ENCODE data around the gene KIAA1755. TPM values are rescaled to one million over a fixed set of nuclear protein-coding genes. Genes with fewer than 3 reads are reported as not detected.

The KIAA1755 gene
- total and polyA plus RNA-seq, 2 donors (not counting 1 experiment from before 2014, with no cell fraction given) = not detected

DNA sequence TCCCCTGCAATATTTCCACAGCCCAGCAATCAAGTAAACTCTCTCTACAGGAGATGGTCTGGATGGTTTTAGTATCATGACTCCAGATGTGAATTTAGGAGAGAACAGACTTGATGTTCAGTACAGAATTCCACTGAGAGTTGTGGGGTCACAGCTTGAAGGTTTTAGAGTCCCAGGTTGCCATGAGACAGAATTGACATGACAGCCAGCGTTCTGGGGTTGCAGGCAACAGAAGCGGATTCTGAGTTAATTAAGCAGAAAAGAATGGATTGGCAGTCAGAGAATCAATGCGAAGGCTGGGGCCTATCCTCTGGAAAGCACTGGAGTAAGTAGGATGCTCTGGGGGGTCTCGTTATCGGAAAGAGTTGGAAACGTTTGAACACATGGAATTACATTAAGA is 2.4 kb upstream of the KIAA1755 start:
- Histone ChIP-seq H3K9me3 (ENCODE audit: control extremely low read depth in 1 of 3, control insufficient read depth in 2 of 3, insufficient read depth in 1 of 3, low read length in 2 of 3) (peaks cover 0 to 5% (median 0%) of the 10 kb centered on the region in 3 donors), H3K36me3 (replicated peaks in 1 of 2; ENCODE audit: control extremely low read depth in 1 of 2, control insufficient read depth in 1 of 2, extremely low read depth in 1 of 2, insufficient read depth in 2 of 2, low read length in 1 of 2) (no peaks in the 10 kb centered on the region), H3K4me2 (replicated peaks; ENCODE audit: low read depth, low read length, poor library complexity, severe bottlenecking) (no peak overlapping the region), H3K27me3 (replicated peaks in 1 of 4; ENCODE audit: control extremely low read depth in 1 of 4, control insufficient read depth in 3 of 4, insufficient read depth in 4 of 4, low read length in 3 of 4) (peaks cover 0 to 34% (median 19%) of the 10 kb centered on the region in 4 experiments), H3K4me1 (ENCODE audit: control insufficient read depth in 2 of 2, insufficient read depth in 2 of 2, low read length in 2 of 2) (no peaks in the 10 kb centered on the region), H3K4me3 (ENCODE audit: control extremely low read depth in 1 of 5, extremely low read depth in 1 of 5, insufficient read depth in 1 of 5, low read depth in 2 of 5, low read length in 4 of 5) (no peak overlapping the region), H3K9ac (ENCODE audit: low read length) (no peak overlapping the region), H2AFZ (ENCODE audit: insufficient read depth, low read depth, low read length, poor library complexity, severe bottlenecking) (no peak overlapping the region), H4K20me1 (ENCODE audit: control insufficient read depth, insufficient read depth, low read length, poor library complexity, severe bottlenecking) (no peaks in the 10 kb centered on the region), H3K27ac (ENCODE audit: low read length in 2 of 2) (no peak overlapping the region), H3K79me2 (ENCODE audit: control insufficient read depth, insufficient read depth, low read length) (no peaks in the 10 kb centered on the region)
- intact Hi-C loops (cut with micrococcal nuclease) = no loop called here
- peaks cover 5% of the 10 kb centered on the region for H3K4me1 Mint-ChIP-seq
- WGBS (ENCODE audit: insufficient coverage) = 100% methylated on average over 1 of the region's 6 CpGs
- DNase-seq = no peak
- no peaks in the 10 kb centered on the region for H3K9me3 Mint-ChIP-seq (ENCODE audit: insufficient read depth)
- ChIA-PET CTCF (no interaction called here), POLR2A (no interaction called here)
- no peak overlapping the region for H3K27ac Mint-ChIP-seq
- TF ChIP-seq, protein P1, sequence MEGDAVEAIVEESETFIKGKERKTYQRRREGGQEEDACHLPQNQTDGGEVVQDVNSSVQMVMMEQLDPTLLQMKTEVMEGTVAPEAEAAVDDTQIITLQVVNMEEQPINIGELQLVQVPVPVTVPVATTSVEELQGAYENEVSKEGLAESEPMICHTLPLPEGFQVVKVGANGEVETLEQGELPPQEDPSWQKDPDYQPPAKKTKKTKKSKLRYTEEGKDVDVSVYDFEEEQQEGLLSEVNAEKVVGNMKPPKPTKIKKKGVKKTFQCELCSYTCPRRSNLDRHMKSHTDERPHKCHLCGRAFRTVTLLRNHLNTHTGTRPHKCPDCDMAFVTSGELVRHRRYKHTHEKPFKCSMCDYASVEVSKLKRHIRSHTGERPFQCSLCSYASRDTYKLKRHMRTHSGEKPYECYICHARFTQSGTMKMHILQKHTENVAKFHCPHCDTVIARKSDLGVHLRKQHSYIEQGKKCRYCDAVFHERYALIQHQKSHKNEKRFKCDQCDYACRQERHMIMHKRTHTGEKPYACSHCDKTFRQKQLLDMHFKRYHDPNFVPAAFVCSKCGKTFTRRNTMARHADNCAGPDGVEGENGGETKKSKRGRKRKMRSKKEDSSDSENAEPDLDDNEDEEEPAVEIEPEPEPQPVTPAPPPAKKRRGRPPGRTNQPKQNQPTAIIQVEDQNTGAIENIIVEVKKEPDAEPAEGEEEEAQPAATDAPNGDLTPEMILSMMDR (IDR thresholded peaks at IDR 0.05) = no peak
- TF ChIP-seq EZH2 (IDR thresholded peaks at IDR 0.05; ENCODE audit: borderline replicate concordance, insufficient read depth, low read depth, low read length, poor library complexity, severe bottlenecking) = no peak
- peaks cover 54% of the 10 kb centered on the region for H3K27me3 Mint-ChIP-seq
- no peak overlapping the region for H3K4me3 Mint-ChIP-seq
- ATAC-seq (ENCODE audit: low read depth) = no peak

DNA sequence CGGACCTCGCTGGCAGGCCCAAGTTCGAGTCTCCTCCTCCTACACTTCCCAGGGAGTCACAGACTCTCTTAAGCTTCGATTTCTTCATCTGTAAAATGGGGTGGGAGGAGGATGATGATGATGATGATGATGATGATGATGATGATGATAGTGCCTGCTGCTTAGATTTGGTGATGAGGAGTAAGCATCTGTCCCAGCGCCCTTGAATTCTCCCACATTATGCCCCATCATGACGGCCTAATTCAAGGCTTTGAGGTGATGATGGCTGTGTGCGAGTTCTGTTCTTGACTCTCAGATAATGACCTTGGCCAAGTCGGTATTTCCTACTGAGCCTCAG is 487 bp upstream of the KIAA1755 start:
- Histone ChIP-seq H3K4me1 (ENCODE audit: control insufficient read depth in 2 of 2, insufficient read depth in 2 of 2, low read length in 2 of 2) (no peaks in the 10 kb centered on the region), H3K9ac (ENCODE audit: low read length) (no peak overlapping the region), H3K27ac (ENCODE audit: low read length in 2 of 2) (no peak overlapping the region), H3K9me3 (ENCODE audit: control extremely low read depth in 1 of 3, control insufficient read depth in 2 of 3, insufficient read depth in 1 of 3, low read length in 2 of 3) (peaks cover 0 to 5% (median 0%) of the 10 kb centered on the region in 3 donors), H3K79me2 (ENCODE audit: control insufficient read depth, insufficient read depth, low read length) (no peaks in the 10 kb centered on the region), H3K4me3 (ENCODE audit: control extremely low read depth in 1 of 5, extremely low read depth in 1 of 5, insufficient read depth in 1 of 5, low read depth in 2 of 5, low read length in 4 of 5) (no peak overlapping the region), H3K4me2 (replicated peaks; ENCODE audit: low read depth, low read length, poor library complexity, severe bottlenecking) (no peak overlapping the region), H2AFZ (ENCODE audit: insufficient read depth, low read depth, low read length, poor library complexity, severe bottlenecking) (no peak overlapping the region), H3K36me3 (replicated peaks in 1 of 2; ENCODE audit: control extremely low read depth in 1 of 2, control insufficient read depth in 1 of 2, extremely low read depth in 1 of 2, insufficient read depth in 2 of 2, low read length in 1 of 2) (no peaks in the 10 kb centered on the region), H4K20me1 (ENCODE audit: control insufficient read depth, insufficient read depth, low read length, poor library complexity, severe bottlenecking) (no peaks in the 10 kb centered on the region), H3K27me3 (replicated peaks in 1 of 4; ENCODE audit: control extremely low read depth in 1 of 4, control insufficient read depth in 3 of 4, insufficient read depth in 4 of 4, low read length in 3 of 4) (peaks cover 0 to 34% (median 19%) of the 10 kb centered on the region in 4 experiments)
- ATAC-seq (ENCODE audit: low read depth) = no peak
- H3K4me1 Mint-ChIP-seq = peaks cover 5% of the 10 kb centered on the region
- peaks cover 60% of the 10 kb centered on the region for H3K27me3 Mint-ChIP-seq
- 92% methylated on average over 2 of the region's 8 CpGs for WGBS (ENCODE audit: insufficient coverage)
- POLR2A ChIA-PET = no interaction called here
- no peak overlapping the region for H3K4me3 Mint-ChIP-seq
- no peak for TF ChIP-seq EZH2 (IDR thresholded peaks at IDR 0.05; ENCODE audit: borderline replicate concordance, insufficient read depth, low read depth, low read length, poor library complexity, severe bottlenecking)
- TF ChIP-seq, protein P1 (IDR thresholded peaks at IDR 0.05) = no peak
- no peak overlapping the region for H3K27ac Mint-ChIP-seq
- no peaks in the 10 kb centered on the region for H3K9me3 Mint-ChIP-seq (ENCODE audit: insufficient read depth)
- intact Hi-C loops (cut with micrococcal nuclease) = no loop called here
- CTCF ChIA-PET = no interaction called here
- DNase-seq = no peak
